Activated CD4-positive, alpha-beta T cell treated with anti-CD3 and anti-CD28 coated beads, Interleukin-2, amount 50 U/mL, for 24 hours (primary cell): ENCODE data around the gene FER.
"Not testable (repeated sequence)": the region's sequence is repeated elsewhere in the genome, so short reads cannot be mapped to it uniquely, and the experiment has no call there.

Source experiments
- DNase-seq, 2 donors: peaks; one replicate each; pipeline ENCODE4 v3.0.0-alpha.2; 2020; ENCODE audit warnings: low read depth in 1 of 2, low spot score in 1 of 2

FER gene

DNA sequence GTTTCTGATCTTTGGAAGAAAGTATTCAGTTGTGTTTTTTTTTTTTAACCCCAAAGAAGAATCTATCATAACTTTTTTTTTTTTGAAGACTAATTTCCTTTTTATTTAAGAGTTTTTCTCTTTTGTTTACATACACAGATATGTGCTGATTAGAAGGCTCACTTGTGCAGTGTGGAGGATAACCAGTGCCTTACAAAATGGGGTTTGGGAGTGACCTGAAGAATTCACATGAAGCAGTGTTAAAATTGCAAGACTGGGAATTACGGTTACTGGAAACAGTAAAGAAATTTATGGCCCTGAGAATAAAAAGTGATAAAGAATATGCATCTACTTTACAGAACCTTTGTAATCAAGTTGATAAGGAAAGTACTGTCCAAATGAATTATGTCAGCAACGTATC is 50.3 kb downstream of the FER start:
- DNase-seq: no peak

DNA sequence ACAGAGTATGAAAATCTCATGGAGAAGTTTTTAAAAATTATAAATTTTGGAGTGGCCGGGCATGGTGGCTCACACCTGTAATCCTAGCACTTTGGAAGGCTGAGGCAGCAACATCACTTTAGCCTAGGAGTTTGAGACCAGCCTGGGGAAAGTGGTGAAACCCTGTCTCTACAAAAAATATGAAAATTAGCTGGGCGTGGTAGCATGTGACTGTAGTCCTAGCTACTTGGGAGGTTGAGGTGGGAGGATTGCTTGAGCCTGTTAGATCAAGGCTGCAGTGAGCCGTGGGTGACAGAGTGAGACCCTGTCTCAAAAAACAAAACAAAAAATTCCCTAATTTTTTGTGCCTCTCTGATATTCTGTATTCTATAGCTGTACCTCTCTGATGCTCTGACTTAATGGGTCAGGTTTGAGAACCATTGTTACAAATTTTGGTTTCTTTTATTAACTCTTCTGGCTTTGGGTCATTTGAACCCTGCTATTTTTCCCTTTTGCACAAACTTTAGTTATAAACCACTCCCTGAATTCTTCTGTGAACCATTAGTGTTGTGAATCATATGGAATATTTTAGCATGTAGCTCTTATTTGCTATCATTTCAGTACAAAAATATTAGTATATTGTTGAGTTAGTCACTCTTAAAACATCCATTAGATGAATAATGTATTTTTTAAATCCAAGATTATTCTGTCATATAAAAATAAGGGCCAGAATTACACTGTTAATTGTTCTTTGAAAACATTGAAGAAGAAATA is 51.0 kb downstream of the FER start:
- no peak for DNase-seq

GRCh38 chr5:108801301-108801700 is 53.6 kb downstream of the FER start:
- no peak for DNase-seq

DNA sequence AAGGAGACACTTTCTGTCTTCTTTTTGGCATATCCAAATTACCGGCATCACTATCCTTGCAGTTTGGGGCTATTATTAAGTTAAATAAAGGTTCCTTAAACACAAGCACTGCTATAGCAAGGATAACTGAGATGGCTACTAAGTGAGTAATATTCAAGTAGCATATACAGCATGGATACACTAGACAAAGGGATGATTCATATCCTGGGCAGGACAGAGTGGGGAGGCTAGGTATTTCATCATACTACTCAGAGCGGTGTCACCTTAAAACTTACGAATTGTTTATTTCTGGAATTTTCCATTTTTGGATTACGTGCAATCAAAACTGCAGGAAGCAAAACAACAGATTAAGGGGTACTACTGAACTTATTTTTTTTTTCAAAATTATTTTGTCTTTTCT is 54.1 kb downstream of the FER start:
- no peak for DNase-seq

GRCh38 chr5:108810717-108811116 is 63.0 kb downstream of the FER start:
- DNase-seq: no peak

GRCh38 chr5:108813673-108814072 is 66.0 kb downstream of the FER start:
- no peak for DNase-seq

- no peak for DNase-seq
Observed at GRCh38 chr5:108814551-108814950, 66.9 kb downstream of the FER start.

GRCh38 chr5:108818613-108819272 is 71.0 kb downstream of the FER start:
- DNase-seq: no peak

- DNase-seq: no peak
Observed at GRCh38 chr5:108820983-108821382, 73.3 kb downstream of the FER start.

- DNase-seq: no peak
Observed at GRCh38 chr5:108822211-108822947, 74.7 kb downstream of the FER start.

GRCh38 chr5:108827131-108827530 is 79.4 kb downstream of the FER start:
- no peak for DNase-seq

- DNase-seq: no peak
Observed at GRCh38 chr5:108830705-108831276, 83.1 kb downstream of the FER start.

DNA sequence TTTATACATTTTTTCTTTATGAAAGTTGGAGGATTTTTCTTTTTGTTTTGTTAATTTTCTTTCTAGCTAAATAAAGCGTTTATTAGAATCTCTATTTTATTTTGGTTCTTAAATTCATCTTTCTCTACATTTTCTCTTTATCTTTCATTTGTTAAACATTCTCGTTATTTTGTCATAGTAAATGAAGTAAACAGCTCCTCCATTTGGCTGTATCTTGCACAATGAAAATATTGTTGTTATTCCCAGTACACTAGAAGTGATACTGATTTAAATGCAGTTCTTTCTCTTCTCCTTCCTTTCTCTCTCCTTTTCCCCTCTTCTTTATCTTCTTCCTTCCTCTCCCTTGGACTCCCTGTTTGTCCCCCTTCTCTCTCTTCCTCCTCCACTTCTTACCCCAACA is 88.8 kb downstream of the FER start:
- DNase-seq: no peak

GRCh38 chr5:108842260-108842941 is 94.7 kb downstream of the FER start:
- not testable (repeated sequence) for DNase-seq

DNA sequence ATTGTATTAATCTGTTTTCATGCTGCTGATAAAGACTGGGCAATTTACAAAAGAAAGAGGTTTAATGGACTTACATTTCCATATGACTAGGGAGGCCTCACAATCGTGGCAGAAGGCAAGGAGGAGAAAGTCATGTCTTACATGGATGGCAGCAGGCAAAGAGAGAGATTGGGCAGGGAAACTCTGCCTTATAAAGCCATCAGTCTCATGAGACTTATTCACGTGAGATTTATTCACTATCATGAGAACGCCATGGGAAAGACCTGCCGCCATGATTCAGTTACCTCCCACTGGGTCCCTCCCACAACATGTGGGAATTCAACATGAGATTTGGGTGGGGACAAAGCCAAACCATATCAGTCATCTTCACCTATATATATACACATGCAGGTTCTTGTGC is 103.4 kb downstream of the FER start:
- not testable (repeated sequence) for DNase-seq

GRCh38 chr5:108857905-108858304 is 110.2 kb downstream of the FER start:
- no peak for DNase-seq

DNA sequence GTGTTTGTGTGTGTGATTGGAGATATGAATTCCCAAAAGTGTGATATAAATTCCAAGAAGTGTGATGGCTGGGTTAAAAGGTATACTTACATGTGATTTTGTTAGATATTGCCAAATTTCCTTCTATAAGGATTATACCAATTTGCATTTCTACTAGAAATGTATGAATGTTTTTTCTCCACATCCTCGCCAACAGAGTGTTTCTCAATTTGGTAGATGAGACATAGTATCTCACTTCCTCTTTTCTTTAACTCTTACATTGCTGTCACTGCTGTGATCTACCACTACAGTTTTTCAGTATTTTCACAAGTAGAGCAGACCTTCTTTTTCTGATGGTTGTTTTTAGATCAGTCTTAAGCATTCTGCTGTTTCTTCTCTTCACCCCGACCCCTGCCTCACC is 111.3 kb downstream of the FER start:
- DNase-seq: no peak

DNA sequence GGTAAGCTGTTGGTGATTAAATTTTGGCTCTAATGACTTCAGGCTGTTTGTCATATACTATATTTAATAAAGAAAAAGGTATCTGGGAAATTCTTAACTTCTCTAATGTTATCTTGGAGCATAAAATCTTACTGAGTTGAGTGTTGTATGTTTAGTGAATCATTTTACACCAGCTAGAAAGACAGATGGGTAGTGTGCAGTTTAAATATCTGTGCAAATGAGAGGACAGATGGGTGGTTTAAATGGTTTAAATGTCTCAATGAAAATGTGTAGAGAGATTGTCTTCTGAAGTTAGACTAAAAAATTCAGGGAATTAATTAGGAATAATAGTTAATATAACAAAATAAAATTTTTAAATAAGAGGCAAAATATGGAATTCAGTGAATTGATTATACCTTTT is 114.5 kb downstream of the FER start:
- no peak for DNase-seq

DNA sequence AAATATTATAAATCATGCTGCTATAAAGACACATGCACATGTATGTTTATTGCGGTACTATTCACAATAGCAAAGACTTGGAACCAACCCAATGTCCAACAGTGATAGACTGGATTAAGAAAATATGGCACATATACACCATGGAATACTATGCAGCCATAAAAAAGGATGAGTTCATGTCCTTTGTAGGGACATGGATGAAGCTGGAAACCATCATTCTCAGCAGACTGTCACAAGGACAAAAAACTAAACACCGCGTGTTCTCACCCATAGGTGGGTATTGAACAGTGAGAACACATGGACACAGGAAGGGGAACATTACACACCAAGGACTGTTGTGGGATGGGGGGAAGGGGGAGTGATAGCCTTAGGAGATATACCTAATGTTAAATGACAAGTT is 118.4 kb downstream of the FER start:
- DNase-seq: not testable (repeated sequence)

GRCh38 chr5:108867656-108868055 is 120.0 kb downstream of the FER start:
- no peak for DNase-seq

GRCh38 chr5:108869066-108869465 is 121.4 kb downstream of the FER start:
- DNase-seq: no peak
